ENCODE measurements around the gene HBB. TPM values are rescaled to one million over a fixed set of nuclear protein-coding genes. Genes with fewer than 3 reads are reported as not detected.
"Not testable (repeated sequence)": the region's sequence is repeated elsewhere in the genome, so short reads cannot be mapped to it uniquely, and the experiment has no call there.

The HBB gene
- polyA plus RNA-seq, 2 of the 4 experiments (the other 2 are of a cell fraction): not detected

DNA sequence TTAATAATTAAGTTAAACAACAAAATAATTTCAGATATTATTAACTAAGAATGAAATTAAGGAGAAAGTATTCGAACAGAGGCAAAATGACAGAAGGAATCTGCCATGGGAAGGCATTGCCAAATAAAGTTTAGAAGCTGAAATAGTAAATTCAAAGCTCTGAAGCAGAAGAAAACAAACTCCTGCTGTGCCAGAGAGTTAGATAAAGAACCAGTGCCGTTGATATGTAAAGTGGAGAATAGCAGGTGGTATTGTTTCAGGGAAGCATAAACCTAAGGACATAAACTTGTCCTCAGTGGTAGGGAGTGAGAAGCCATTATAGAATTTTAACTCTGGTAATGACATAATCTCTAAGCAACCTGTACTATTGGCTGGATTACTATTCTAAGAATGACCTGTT is 30.4 kb upstream of the HBB start:
- Histone ChIP-seq H3K4me1 (no peaks in the 10 kb centered on the region), H3K27ac (no peak overlapping the region), H3K4me3 (no peak overlapping the region), H3K4me2 (no peak overlapping the region), H3K9me3 (no peaks in the 10 kb centered on the region)
- TF ChIP-seq FOSL2 (IDR thresholded peaks at IDR 0.05) (no peak), FOSL2 (CRISPR knock-in tag; IDR thresholded peaks at IDR 0.05) (no peak), MYC (IDR thresholded peaks at IDR 0.05; ENCODE audit: borderline replicate concordance, low read length) (no peak), USF2 (IDR thresholded peaks at IDR 0.05) (no peak), CBX2 (IDR thresholded peaks at IDR 0.05; ENCODE audit: borderline replicate concordance, low read depth) (no peak), FOXS1 (CRISPR knock-in tag; IDR thresholded peaks at IDR 0.05) (no peak), FOSB (CRISPR knock-in tag; IDR thresholded peaks at IDR 0.05) (no peak), CEBPB (IDR thresholded peaks at IDR 0.05) (no peak), JUN (IDR thresholded peaks at IDR 0.05) (no peak), HOXB5 (CRISPR knock-in tag; IDR thresholded peaks at IDR 0.05) (no peak), ESRRA (IDR thresholded peaks at IDR 0.05; ENCODE audit: borderline replicate concordance, low read length) (no peak), RNF2 (IDR thresholded peaks at IDR 0.05; ENCODE audit: borderline replicate concordance, low read depth) (no peak), HOXB13 (CRISPR knock-in tag; IDR thresholded peaks at IDR 0.05; ENCODE audit: low read depth) (no peak), NPAS2 (CRISPR knock-in tag; IDR thresholded peaks at IDR 0.05; ENCODE audit: borderline replicate concordance) (no peak), KDM1A (IDR thresholded peaks at IDR 0.05; ENCODE audit: low read depth) (no peak), NFE2L2 (conservative IDR thresholded peaks at IDR 0.05; ENCODE audit: low read length) (no peak), NR3C1 (IDR thresholded peaks at IDR 0.05) (no peak), HEYL (CRISPR knock-in tag; IDR thresholded peaks at IDR 0.05) (no peak)
- TF ChIP-seq, protein P1, sequence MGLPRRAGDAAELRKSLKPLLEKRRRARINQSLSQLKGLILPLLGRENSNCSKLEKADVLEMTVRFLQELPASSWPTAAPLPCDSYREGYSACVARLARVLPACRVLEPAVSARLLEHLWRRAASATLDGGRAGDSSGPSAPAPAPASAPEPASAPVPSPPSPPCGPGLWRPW (IDR thresholded peaks at IDR 0.05): no peak
- TF ChIP-seq, protein P2, sequence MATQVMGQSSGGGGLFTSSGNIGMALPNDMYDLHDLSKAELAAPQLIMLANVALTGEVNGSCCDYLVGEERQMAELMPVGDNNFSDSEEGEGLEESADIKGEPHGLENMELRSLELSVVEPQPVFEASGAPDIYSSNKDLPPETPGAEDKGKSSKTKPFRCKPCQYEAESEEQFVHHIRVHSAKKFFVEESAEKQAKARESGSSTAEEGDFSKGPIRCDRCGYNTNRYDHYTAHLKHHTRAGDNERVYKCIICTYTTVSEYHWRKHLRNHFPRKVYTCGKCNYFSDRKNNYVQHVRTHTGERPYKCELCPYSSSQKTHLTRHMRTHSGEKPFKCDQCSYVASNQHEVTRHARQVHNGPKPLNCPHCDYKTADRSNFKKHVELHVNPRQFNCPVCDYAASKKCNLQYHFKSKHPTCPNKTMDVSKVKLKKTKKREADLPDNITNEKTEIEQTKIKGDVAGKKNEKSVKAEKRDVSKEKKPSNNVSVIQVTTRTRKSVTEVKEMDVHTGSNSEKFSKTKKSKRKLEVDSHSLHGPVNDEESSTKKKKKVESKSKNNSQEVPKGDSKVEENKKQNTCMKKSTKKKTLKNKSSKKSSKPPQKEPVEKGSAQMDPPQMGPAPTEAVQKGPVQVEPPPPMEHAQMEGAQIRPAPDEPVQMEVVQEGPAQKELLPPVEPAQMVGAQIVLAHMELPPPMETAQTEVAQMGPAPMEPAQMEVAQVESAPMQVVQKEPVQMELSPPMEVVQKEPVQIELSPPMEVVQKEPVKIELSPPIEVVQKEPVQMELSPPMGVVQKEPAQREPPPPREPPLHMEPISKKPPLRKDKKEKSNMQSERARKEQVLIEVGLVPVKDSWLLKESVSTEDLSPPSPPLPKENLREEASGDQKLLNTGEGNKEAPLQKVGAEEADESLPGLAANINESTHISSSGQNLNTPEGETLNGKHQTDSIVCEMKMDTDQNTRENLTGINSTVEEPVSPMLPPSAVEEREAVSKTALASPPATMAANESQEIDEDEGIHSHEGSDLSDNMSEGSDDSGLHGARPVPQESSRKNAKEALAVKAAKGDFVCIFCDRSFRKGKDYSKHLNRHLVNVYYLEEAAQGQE (IDR thresholded peaks at IDR 0.05): no peak
- TF ChIP-seq, protein P3, sequence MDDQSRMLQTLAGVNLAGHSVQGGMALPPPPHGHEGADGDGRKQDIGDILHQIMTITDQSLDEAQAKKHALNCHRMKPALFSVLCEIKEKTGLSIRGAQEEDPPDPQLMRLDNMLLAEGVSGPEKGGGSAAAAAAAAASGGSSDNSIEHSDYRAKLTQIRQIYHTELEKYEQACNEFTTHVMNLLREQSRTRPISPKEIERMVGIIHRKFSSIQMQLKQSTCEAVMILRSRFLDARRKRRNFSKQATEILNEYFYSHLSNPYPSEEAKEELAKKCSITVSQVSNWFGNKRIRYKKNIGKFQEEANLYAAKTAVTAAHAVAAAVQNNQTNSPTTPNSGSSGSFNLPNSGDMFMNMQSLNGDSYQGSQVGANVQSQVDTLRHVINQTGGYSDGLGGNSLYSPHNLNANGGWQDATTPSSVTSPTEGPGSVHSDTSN (IDR thresholded peaks at IDR 0.05): no peak
- FAIRE-seq (no peak), ATAC-seq (no peak), DNase-seq (ENCODE audit: low read depth in 1 of 2, low spot score in 1 of 2) (no peak)
- POLR2A ChIA-PET: no interaction called here
- CTCF ChIA-PET: no interaction called here
- WGBS (ENCODE audit: missing lambda C conversion rate): 16% methylated on average over 2 of the region's 2 CpGs

DNA sequence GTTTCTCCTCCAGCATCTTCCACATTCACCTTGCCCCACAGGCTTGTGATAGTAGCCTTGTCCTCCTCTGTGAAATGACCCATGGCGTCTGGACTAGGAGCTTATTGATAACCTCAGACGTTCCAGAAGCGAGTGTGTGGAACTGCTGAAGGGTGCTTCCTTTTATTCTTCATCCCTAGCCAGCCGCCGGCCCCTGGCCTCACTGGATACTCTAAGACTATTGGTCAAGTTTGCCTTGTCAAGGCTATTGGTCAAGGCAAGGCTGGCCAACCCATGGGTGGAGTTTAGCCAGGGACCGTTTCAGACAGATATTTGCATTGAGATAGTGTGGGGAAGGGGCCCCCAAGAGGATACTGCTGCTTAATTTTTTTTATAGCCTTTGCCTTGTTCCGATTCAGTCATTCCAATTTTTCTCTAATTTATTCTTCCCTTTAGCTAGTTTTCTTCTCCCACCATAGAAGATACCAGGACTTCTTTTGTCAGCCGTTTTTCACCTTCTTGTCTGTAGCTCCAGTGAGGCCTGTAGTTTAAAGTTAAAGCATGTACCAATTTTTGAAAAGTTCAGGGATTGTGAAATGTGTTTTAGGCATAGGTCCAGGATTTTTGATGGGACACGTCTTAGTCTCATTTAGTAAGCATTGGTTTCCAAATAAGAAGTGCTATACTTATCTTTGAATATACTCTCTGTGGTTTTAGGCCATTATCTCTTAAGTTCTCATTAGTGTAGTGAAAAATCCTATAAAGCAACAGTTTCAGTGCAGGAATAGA is 28.0 kb upstream of the HBB start, which contains the start of gene HBG2:
TSS of gene HBG2 (minus strand) at position 136 of the 768 bp plus-strand sequence. CDS start at position 83, 53 bp downstream.
- ATAC-seq; H3K4me2 ChIP-seq; DNase-seq (ENCODE audit: low read depth in 1 of 2, low spot score in 1 of 2); H3K4me3 ChIP-seq; CTCF ChIA-PET; POLR2A ChIA-PET; H3K4me1 ChIP-seq; FAIRE-seq; H3K9me3 ChIP-seq; H3K27ac ChIP-seq: not testable (repeated sequence)
- WGBS (ENCODE audit: missing lambda C conversion rate): 29% methylated on average over 4 of the region's 9 CpGs

GRCh38 chr11:5254023-5254422 is 27.2 kb upstream of the HBB start:
- H3K4me3 ChIP-seq; H3K4me1 ChIP-seq; FAIRE-seq; H3K9me3 ChIP-seq; H3K27ac ChIP-seq; POLR2A ChIA-PET; ATAC-seq; CTCF ChIA-PET; DNase-seq (ENCODE audit: low read depth in 1 of 2, low spot score in 1 of 2); H3K4me2 ChIP-seq: not testable (repeated sequence)
- 24% methylated on average over 2 of the region's 2 CpGs for WGBS (ENCODE audit: missing lambda C conversion rate)

GRCh38 chr11:5253440-5253839 is 26.6 kb upstream of the HBB start:
- H3K4me1 ChIP-seq; H3K4me2 ChIP-seq; FAIRE-seq; ATAC-seq; POLR2A ChIA-PET; H3K27ac ChIP-seq; DNase-seq (ENCODE audit: low read depth in 1 of 2, low spot score in 1 of 2); H3K4me3 ChIP-seq; CTCF ChIA-PET; H3K9me3 ChIP-seq: not testable (repeated sequence)
- 72% methylated on average over 5 of the region's 5 CpGs for WGBS (ENCODE audit: missing lambda C conversion rate)

Measured in A549 (cell line).